Measurements from ENCODE around the gene ITGB1BP1.

ITGB1BP1 gene

DNA sequence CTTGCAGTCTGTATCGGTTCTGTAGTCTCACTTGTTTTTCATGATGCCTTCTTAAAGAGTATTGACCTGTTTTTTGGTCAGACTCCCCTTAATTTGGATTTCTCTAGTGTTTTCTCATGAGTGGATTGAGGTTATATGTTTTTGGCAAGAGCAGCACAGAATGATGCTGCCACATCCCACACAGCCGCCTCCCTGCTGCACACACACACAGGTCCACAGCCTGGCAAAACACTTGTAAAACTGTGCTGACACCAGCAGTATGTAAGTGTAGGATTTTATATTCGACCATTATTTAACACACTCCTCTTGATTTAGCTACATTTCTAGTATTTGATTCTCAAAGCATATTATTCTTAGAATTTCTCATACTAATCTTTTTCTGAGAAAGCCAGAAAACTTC is 68.1 kb downstream of the ITGB1BP1 start:
- no peak for DNase-seq (ENCODE audit: extremely low read depth in 1 of 2, low read depth in 1 of 2)

DNA sequence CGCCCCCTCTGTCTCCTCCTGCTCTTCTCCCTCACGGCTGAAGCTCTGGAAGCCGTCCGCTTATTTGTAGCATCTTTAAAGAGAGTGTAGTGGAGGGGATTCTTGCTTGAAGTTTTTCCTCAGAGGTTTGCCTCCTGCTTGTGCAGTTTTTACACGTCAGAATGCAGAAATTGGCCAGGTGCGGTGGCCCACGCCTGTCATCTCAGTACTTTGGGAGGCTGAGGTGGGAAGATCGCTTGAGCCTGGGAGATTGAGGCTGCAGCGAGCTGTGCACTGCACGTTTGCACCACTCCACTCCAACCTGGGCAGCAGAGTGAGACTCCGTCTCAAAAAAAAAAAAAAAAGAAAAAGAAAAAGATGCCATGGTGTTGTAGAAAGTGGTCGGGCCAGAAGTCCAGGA is 69.0 kb downstream of the ITGB1BP1 start:
- no peak for DNase-seq (ENCODE audit: extremely low read depth in 1 of 2, low read depth in 1 of 2)
